Renal pelvis (tissue), 12 donors: ENCODE data around the gene CT45A1. TPM values are rescaled to one million over a fixed set of nuclear protein-coding genes. Genes with fewer than 3 reads are reported as not detected.
"Not testable (repeated sequence)": the region's sequence is repeated elsewhere in the genome, so short reads cannot be mapped to it uniquely, and the experiment has no call there.

Experiments
- DNase-seq: peaks from one replicate; pipeline ENCODE4 v3.0.0-alpha.2; 2013
- long read RNA-seq, 16 experiments: transcript quantifications; one replicate each; lab custom pipeline, GENCODE V29; 2026
- polyA plus RNA-seq, 3 donors: library from polyadenylated mRNA; unstranded; fragments of 120-200 nt; gene quantifications; one replicate each; pipeline ENCODE4 v1.2.1, GENCODE V29; 2013; ENCODE audit not compliant: insufficient read length in 3 of 3

The CT45A1 gene
- not detected for polyA plus RNA-seq
- long read RNA-seq, donor 1: 0 reads
- long read RNA-seq, donor 2: 0 reads
- long read RNA-seq, donor 3: 0 reads
- long read RNA-seq, donor 4: 0 reads
- long read RNA-seq, donor 5: 0 reads
- long read RNA-seq, donor 6: 0 reads
- long read RNA-seq, donor 7: 0 reads
- long read RNA-seq, donor 8: 0 reads
- long read RNA-seq, donor 9: 0 reads
- long read RNA-seq, donor 10: 0 reads
- long read RNA-seq, donor 11: 0 reads
- long read RNA-seq, donor 12: 0 reads
- long read RNA-seq, donor 13: 0 reads
- long read RNA-seq, donor 14: 0 reads
- long read RNA-seq, donor 15: 0 reads
- long read RNA-seq, donor 16: 0 reads

- DNase-seq: not testable (repeated sequence)
These were observed at the start of gene CT45A1 for GRCh38 chrX:135713183-135713689. Gene CT45A1, plus strand, starts transcription at chrX:135713639. Its CDS starts 5,302 bp downstream, at chrX:135718941.

- DNase-seq: not testable (repeated sequence)
These were observed 40.5 kb upstream of the CT45A1 start for GRCh38 chrX:135672979-135673378.

- DNase-seq: no peak
These were observed 25.3 kb upstream of the CT45A1 start for GRCh38 chrX:135688137-135688536.

- no peak for DNase-seq
These were observed 18.0 kb upstream of the CT45A1 start for GRCh38 chrX:135695471-135695870.

- DNase-seq: no peak
These were observed 15.8 kb upstream of the CT45A1 start for GRCh38 chrX:135697601-135698000.

- DNase-seq: no peak
These were observed 14.5 kb upstream of the CT45A1 start for GRCh38 chrX:135698924-135699323.

- DNase-seq: peak; percentile 4
These were observed 5.6 kb upstream of the CT45A1 start for GRCh38 chrX:135707880-135708279.

- DNase-seq: no peak
These were observed 356 bp downstream of the CT45A1 start for GRCh38 chrX:135713795-135714194.

GRCh38 chrX:135734666-135735065 lies 21.2 kb downstream of the CT45A1 start:
- DNase-seq: not testable (repeated sequence)

GRCh38 chrX:135737366-135738071 lies 24.1 kb downstream of the CT45A1 start:
- no peak for DNase-seq

- DNase-seq: no peak
These were observed 27.3 kb downstream of the CT45A1 start for GRCh38 chrX:135740681-135741149.

GRCh38 chrX:135741192-135741715 lies 27.8 kb downstream of the CT45A1 start:
- no peak for DNase-seq

- not testable (repeated sequence) for DNase-seq
These were observed 31.3 kb downstream of the CT45A1 start for GRCh38 chrX:135744739-135745138.

- DNase-seq: not testable (repeated sequence)
These were observed 54.7 kb downstream of the CT45A1 start, which contains the start of gene CT45A3 for GRCh38 chrX:135768091-135768490. Gene CT45A3, minus strand, starts transcription at chrX:135768191. Its CDS starts 3,747 bp downstream, at chrX:135764444.

Other genes with a start within 250 kb of the CT45A1 start
- gene INTS6L, start 193.0 kb upstream of the CT45A1 start, polyA plus RNA-seq: 10 to 100 TPM; 20.3 to 27.3 (median 27.3) TPM
- not detected for gene CT45A3, start 54.6 kb downstream of the CT45A1 start, polyA plus RNA-seq
- gene CT45A5, start 71.9 kb downstream of the CT45A1 start, polyA plus RNA-seq: not detected
- not detected for gene CT45A6, start 89.1 kb downstream of the CT45A1 start, polyA plus RNA-seq
- not detected for gene CT45A2, start 106.4 kb downstream of the CT45A1 start, polyA plus RNA-seq
- gene CT45A7, start 123.6 kb downstream of the CT45A1 start, polyA plus RNA-seq: not detected
- not detected for gene CT45A8, start 140.9 kb downstream of the CT45A1 start, polyA plus RNA-seq
- gene CT45A9, start 158.2 kb downstream of the CT45A1 start, polyA plus RNA-seq: not detected
- not detected for gene CT45A10, start 179.8 kb downstream of the CT45A1 start, polyA plus RNA-seq
- gene SAGE1, start 180.1 kb downstream of the CT45A1 start, polyA plus RNA-seq: not detected